Lung (tissue), 12 donors: Measurements from ENCODE around the gene ZNF846. TPM values are rescaled to one million over a fixed set of nuclear protein-coding genes. Genes with fewer than 3 reads are reported as not detected.

Source experiments
- ATAC-seq: fragments of 200-7000 bp; cut with Tn5 transposase; one replicate; pipeline ENCODE4 v1.9.1; 2020; ENCODE audit warnings: moderate number of reproducible peaks; ENCODE audit not compliant: insufficient read depth, low FRiP score
- DNase-seq, 3 donors: peaks; one replicate each; pipeline ENCODE4 v3.0.0-alpha.2; 2013 to 2017
- H3K27ac ChIP-seq, 2 donors: one replicate each; pipeline ENCODE4 v1.5.1; 2013; ENCODE audit warnings: mild to moderate bottlenecking in 2 of 2, moderate library complexity in 2 of 2, control low read depth in 1 of 2, inconsistent platforms in 1 of 2, low read depth in 1 of 2, low read length in 1 of 2
- H3K27me3 ChIP-seq, 3 donors: one replicate each; pipeline ENCODE4 v1.5.1; 2013; ENCODE audit warnings: low read length in 2 of 3; ENCODE audit not compliant: control insufficient read depth in 3 of 3, insufficient read depth in 3 of 3
- H3K36me3 ChIP-seq, 4 donors: one replicate each; pipeline ENCODE4 v1.5.1; 2013; ENCODE audit warnings: low read length in 4 of 4, mild to moderate bottlenecking in 1 of 4, moderate library complexity in 1 of 4; ENCODE audit not compliant: control insufficient read depth in 4 of 4, insufficient read depth in 4 of 4
- H3K4me1 ChIP-seq, 5 donors: one replicate each; pipeline ENCODE4 v1.5.1; 2013; ENCODE audit warnings: low read length in 5 of 5, mild to moderate bottlenecking in 2 of 5, moderate library complexity in 1 of 5; ENCODE audit not compliant: control insufficient read depth in 5 of 5, insufficient read depth in 5 of 5
- H3K4me3 ChIP-seq: one replicate; pipeline ENCODE4 v1.5.1; 2013; ENCODE audit warnings: mild to moderate bottlenecking, control low read depth, moderate library complexity
- H3K9ac ChIP-seq, 2 donors: one replicate each; pipeline ENCODE4 v1.5.1; 2013; ENCODE audit warnings: low read length in 2 of 2, control low read depth in 1 of 2; ENCODE audit not compliant: insufficient read depth in 1 of 2
- H3K9me3 ChIP-seq, 4 donors: one replicate each; pipeline ENCODE4 v1.5.1; 2013; ENCODE audit warnings: low read length in 3 of 4, mild to moderate bottlenecking in 1 of 4, moderate library complexity in 1 of 4; ENCODE audit not compliant: control insufficient read depth in 4 of 4, insufficient read depth in 3 of 4
- CTCF ChIP-seq: IDR thresholded peaks from 2 replicates; pipeline ENCODE4 v1.5.1; 2012; ENCODE audit warnings: mild to moderate bottlenecking; ENCODE audit errors: control extremely low read depth, extremely low read depth
- WGBS, 2 donors: extraction: QIAGEN DNeasy Blood & Tissue Kit; methylation state at CpG; one replicate each; pipeline ENCODE4 v1.1.7; 2013; 5-methylcytosine and 5-hydroxymethylcytosine counted together
- polyA plus RNA-seq, 2 donors: library from polyadenylated mRNA; stranded (reverse); fragments of 200-250 nt; gene quantifications; one replicate each; pipeline ENCODE4 v1.2.1, GENCODE V29; 2013
- total RNA-seq, 2 donors: library from RNA; depleted of rRNA in 1 of 2; stranded (reverse); fragments of >200 nt in 1 of 2; gene quantifications; one replicate each; pipeline ENCODE4 v1.2.1, GENCODE V29; 2014 to 2021
- donor health status: control.
- donor health status: control.
- donor health status: Bipolar disorder and iron deficiency.
- donor health status: healthy.
- donor health status: DM: yes; HTN: yes; CAD: no.

Gene ZNF846
- total and polyA plus RNA-seq, 4 donors = 3.2 to 30.9 (median 8.9) TPM

- ATAC-seq (no peak), DNase-seq (no peak)
- H3K9ac ChIP-seq = no peak overlapping the region
- H3K4me1 ChIP-seq = no peaks in the 10 kb centered on the region
- H3K9me3 ChIP-seq = peaks cover 14 to 26% (median 20%) of the 10 kb centered on the region in 4 donors
- peaks cover 9 to 61% (median 33%) of the 10 kb centered on the region in 4 donors for H3K36me3 ChIP-seq
- no peak overlapping the region for H3K27ac ChIP-seq
- 96 to 98% methylated on average over 9 of the region's 9 CpGs for WGBS, 2 donors
- no peak for TF ChIP-seq CTCF
- H3K27me3 ChIP-seq = no peaks in the 10 kb centered on the region
- no peak overlapping the region for H3K4me3 ChIP-seq
These were observed 10.7 kb downstream of the ZNF846 start for GRCh38 chr19:9757544-9758501.

DNA sequence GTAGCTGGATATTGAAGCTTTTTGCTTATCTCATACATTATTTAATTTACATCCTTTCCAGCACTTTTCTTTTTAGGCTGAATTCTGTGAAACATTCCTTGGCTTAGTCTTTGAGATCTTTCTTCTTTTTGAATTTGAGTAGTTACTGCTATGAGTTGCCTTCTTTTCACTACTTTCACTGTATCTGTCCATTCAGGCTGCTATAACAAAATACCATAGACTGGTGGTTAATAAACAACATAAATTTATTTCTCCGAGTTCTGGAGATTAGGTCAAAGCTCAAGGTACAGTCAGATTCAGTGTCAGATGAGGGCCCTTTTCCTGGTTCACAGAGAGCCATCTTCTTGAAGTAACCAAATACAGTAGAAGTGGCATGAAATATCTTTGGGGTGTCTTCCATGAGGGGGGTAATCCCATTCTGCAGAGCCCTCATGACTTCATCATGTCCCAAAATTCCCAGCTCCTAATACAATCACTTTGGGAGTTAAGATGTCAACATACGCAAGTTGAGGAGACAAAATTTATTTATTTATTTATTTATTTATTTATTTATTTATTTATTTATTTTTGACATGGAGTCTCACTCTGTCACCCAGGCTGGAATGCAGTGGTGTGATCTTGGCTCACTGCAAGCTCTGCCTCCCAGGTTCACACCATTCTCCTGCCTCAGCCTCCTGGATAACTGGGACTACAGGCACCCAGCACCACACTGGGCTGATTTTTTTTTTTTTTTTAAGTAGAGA is 15.7 kb downstream of the ZNF846 start:
- TF ChIP-seq CTCF = no peak
- Histone ChIP-seq H3K4me1 (no peaks in the 10 kb centered on the region), H3K9ac (no peak overlapping the region), H3K36me3 (peaks cover 0 to 29% (median 10%) of the 10 kb centered on the region in 4 donors), H3K27me3 (no peaks in the 10 kb centered on the region), H3K27ac (no peak overlapping the region), H3K9me3 (peaks cover 7 to 11% (median 8%) of the 10 kb centered on the region in 4 donors), H3K4me3 (no peak overlapping the region)
- no peak for ATAC-seq
- no peak for DNase-seq
- WGBS, 2 donors = 97 to 98% methylated on average over 2 of the region's 2 CpGs

DNA sequence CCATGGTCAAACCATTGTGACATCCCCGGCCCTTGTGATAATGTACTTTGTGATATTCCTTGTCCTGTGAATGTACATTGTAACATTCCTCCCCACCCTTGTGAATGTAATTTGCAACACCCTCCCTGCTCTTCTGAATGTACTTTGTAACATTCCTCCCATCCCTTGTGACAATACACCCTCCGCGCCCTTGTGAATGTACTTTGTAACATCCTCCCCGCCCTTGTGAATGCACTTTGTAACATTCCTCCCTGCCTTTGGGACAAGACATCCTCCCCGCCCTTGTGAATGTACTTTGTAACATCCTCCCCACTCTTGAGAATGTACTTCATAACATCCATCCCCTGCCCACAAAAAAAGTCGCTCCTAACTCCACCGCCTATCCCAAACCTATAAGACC is 17.1 kb downstream of the ZNF846 start:
- Histone ChIP-seq H3K9me3 (peaks cover 0 to 3% (median under 1%) of the 10 kb centered on the region in 4 donors), H3K4me1 (no peaks in the 10 kb centered on the region), H3K27ac (no peak overlapping the region), H3K36me3 (peaks cover 0 to 23% (median 1%) of the 10 kb centered on the region in 4 donors), H3K27me3 (no peaks in the 10 kb centered on the region), H3K4me3 (no peak overlapping the region), H3K9ac (no peak overlapping the region)
- no peak for TF ChIP-seq CTCF
- 98 to 99% methylated on average over 7 of the region's 7 CpGs for WGBS, 2 donors
- ATAC-seq (no peak), DNase-seq (no peak)
